Cardiac muscle cell (in vitro differentiated cells and primary cell): Measurements from ENCODE around the gene PARP1. TPM values are rescaled to one million over a fixed set of nuclear protein-coding genes. Genes with fewer than 3 reads are reported as not detected.
"Not testable (repeated sequence)": the region's sequence is repeated elsewhere in the genome, so short reads cannot be mapped to it uniquely, and the experiment has no call there.

Source experiments
- DNase-seq, 2 donors: peaks; one replicate each; pipeline versions ENCODE4 v3.0.0 to v3.0.0-alpha.2; 2010 to 2017; ENCODE audit warnings: low read depth in 1 of 2, low spot score in 1 of 2
- H3K27ac ChIP-seq: fragments of 200-600 bp; sonication (generic); 2 replicates; pipeline ENCODE4 v1.5.1; 2016
- H3K27me3 ChIP-seq: fragments of 200-600 bp; sonication (generic); 2 replicates; pipeline ENCODE4 v1.6.0; 2016; ENCODE audit warnings: control low read depth
- H3K36me3 ChIP-seq: fragments of 200-600 bp; sonication (generic); 2 replicates; pipeline ENCODE4 v1.5.1; 2016; ENCODE audit warnings: control low read depth
- H3K4me1 ChIP-seq: fragments of 200-600 bp; sonication (generic); 2 replicates; pipeline ENCODE4 v1.8.1; 2017; ENCODE audit warnings: low read depth, mild to moderate bottlenecking, mixed run types
- H3K4me3 ChIP-seq: fragments of 200-600 bp; sonication (generic); 2 replicates; pipeline ENCODE4 v1.5.1; 2016; ENCODE audit warnings: mild to moderate bottlenecking
- H3K9me3 ChIP-seq: fragments of 200-600 bp; sonication (generic); 2 replicates; pipeline ENCODE4 v1.5.1; 2017; ENCODE audit warnings: low read depth, mild to moderate bottlenecking, control low read depth
- polyA plus RNA-seq: library from polyadenylated mRNA; unstranded; fragments of >200 nt; fragmentation: Nextera tagmentation; extraction: Ambion mirVana; gene quantifications from 2 replicates; pipeline ENCODE4 v1.2.1, GENCODE V29; 2016
- total RNA-seq: library from RNA; depleted of rRNA; stranded (reverse); fragments of >200 nt; gene quantifications from 2 replicates; pipeline ENCODE4 v1.2.3, GENCODE V29; 2016
- TF ChIP-seq, protein P1 (sequence below): IDR thresholded peaks from 2 replicates; pipeline ENCODE4 v1.5.1; 2012; ENCODE audit warnings: low read depth, mild to moderate bottlenecking, low read length

Gene PARP1
- total and polyA plus RNA-seq, 2 experiments from 2014 or later, result 192 to 373 TPM

DNA sequence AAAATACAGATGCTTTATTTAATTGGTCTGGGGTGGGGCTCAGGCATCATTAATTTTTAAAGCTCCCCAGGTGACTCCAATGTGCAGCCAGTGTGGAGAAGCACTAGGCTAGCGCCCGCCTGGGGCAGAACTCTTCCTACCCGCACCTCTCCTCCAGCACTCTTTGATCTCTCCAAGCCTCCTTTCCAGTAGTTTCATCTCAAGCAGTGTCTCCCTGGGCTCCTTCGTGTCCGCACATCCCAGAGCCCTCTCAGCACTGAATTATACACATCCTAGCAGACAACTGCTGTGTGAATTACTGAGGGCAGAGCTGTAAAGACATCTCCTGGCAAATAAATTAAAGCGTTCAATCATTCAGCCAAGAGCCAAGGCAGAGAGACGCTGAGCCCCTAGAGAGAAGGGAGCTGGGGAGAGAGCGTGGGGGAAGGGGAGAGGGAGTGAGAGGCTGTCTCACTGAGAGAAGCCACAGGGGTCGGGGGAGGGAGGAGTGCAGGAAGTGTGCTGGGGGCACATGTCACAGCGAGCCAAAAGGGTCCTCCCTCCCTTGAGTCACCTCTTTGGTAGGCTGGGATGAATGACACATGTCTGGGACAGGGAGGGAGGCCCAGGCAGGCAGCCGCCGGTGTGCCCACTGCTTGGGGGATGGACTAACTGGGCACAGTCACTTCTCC, 21.0 kb upstream of the PARP1 start:
- no peak overlapping the region for H3K4me3 ChIP-seq
- H3K9me3 ChIP-seq, result no peaks in the 10 kb centered on the region
- no peaks in the 10 kb centered on the region for H3K27me3 ChIP-seq
- H3K27ac ChIP-seq, result no peak overlapping the region
- peaks cover 4% of the 10 kb centered on the region for H3K4me1 ChIP-seq
- no peaks in the 10 kb centered on the region for H3K36me3 ChIP-seq
- DNase-seq, result no peak
- TF ChIP-seq, protein P1, sequence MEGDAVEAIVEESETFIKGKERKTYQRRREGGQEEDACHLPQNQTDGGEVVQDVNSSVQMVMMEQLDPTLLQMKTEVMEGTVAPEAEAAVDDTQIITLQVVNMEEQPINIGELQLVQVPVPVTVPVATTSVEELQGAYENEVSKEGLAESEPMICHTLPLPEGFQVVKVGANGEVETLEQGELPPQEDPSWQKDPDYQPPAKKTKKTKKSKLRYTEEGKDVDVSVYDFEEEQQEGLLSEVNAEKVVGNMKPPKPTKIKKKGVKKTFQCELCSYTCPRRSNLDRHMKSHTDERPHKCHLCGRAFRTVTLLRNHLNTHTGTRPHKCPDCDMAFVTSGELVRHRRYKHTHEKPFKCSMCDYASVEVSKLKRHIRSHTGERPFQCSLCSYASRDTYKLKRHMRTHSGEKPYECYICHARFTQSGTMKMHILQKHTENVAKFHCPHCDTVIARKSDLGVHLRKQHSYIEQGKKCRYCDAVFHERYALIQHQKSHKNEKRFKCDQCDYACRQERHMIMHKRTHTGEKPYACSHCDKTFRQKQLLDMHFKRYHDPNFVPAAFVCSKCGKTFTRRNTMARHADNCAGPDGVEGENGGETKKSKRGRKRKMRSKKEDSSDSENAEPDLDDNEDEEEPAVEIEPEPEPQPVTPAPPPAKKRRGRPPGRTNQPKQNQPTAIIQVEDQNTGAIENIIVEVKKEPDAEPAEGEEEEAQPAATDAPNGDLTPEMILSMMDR, result no peak

DNA sequence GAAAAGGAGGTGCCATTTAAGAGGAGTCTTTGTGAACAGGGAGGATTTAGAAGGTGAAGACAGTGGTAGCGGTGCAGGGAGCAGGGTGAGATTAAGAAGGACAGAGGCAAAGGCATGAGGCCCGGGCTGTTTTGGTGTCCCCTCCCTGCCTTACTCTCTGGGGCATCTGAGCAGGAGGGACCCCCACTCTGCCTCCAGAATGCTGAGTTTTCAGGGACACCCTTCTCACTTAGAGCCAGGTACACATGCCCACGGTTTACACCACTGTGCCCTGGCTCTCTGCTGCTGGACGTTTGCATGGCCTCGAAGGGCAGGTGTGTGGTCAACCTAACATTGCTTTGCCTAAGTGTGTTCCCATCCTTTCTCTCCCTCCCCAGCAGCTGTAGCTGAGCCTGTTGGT, 20.5 kb upstream of the PARP1 start:
- DNase-seq, result no peak
- H3K9me3 ChIP-seq, result no peaks in the 10 kb centered on the region
- H3K36me3 ChIP-seq, result no peaks in the 10 kb centered on the region
- no peak overlapping the region for H3K4me3 ChIP-seq
- H3K27me3 ChIP-seq, result no peaks in the 10 kb centered on the region
- H3K4me1 ChIP-seq, result peaks cover 4% of the 10 kb centered on the region
- TF ChIP-seq, protein P1, result no peak
- H3K27ac ChIP-seq, result no peak overlapping the region

GRCh38 chr1:226427131-226427530, 19.2 kb upstream of the PARP1 start:
- H3K27ac ChIP-seq, result no peak overlapping the region
- no peak for DNase-seq
- no peaks in the 10 kb centered on the region for H3K9me3 ChIP-seq
- no peaks in the 10 kb centered on the region for H3K36me3 ChIP-seq
- no peaks in the 10 kb centered on the region for H3K27me3 ChIP-seq
- no peak overlapping the region for H3K4me3 ChIP-seq
- H3K4me1 ChIP-seq, result peaks cover 4% of the 10 kb centered on the region
- TF ChIP-seq, protein P1, result no peak

DNA sequence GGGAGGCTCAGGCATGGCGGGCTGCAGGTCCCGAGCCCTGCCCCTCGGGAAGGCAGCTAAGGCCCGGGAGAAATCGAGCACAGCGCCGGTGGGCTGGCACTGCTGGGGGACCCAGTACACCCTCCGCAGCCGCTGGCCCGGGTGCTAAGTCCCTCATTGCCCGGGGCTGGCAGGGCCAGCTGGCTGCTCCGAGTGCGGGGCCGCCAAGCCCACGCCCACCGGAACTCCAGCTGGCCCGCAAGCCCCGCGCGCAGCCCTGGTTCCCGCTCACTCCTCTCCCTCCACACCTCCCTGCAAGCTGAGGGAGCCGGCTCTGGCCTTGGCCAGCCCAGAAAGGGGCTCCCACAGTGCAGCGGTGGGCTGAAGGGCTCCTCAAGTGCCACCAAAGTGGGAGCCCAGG, 18.5 kb upstream of the PARP1 start:
- H3K27me3 ChIP-seq, DNase-seq, H3K36me3 ChIP-seq, H3K4me3 ChIP-seq, H3K27ac ChIP-seq, H3K4me1 ChIP-seq, H3K9me3 ChIP-seq: not testable (repeated sequence)

GRCh38 chr1:226425431-226426031, 17.6 kb upstream of the PARP1 start:
- H3K9me3 ChIP-seq, result no peaks in the 10 kb centered on the region
- H3K4me3 ChIP-seq, result no peak overlapping the region
- H3K27me3 ChIP-seq, result no peaks in the 10 kb centered on the region
- DNase-seq, result no peak
- H3K36me3 ChIP-seq, result no peaks in the 10 kb centered on the region
- H3K27ac ChIP-seq, result no peak overlapping the region
- peaks cover 4% of the 10 kb centered on the region for H3K4me1 ChIP-seq
- TF ChIP-seq, protein P1, result no peak

DNA sequence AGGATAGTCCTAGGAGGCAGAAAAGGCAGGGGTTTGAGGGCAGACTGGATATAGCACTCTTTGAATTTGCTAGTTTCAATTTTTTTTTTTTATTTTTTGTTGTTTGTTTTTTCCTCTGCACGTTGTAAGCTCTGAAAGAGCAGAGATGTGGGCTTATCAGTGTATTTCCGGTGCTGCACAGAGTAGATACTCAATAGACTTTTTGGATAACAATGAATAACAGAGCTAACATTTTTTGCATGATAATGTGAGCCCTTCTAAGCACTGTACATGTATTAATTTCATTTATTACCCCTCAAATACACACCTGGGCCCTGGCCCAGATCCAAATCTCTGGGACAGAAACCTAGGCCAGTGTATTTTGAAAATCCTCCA, 17.1 kb upstream of the PARP1 start:
- TF ChIP-seq, protein P1, result no peak
- Histone ChIP-seq H3K4me3 (no peak overlapping the region), H3K36me3 (no peaks in the 10 kb centered on the region), H3K27ac (no peak overlapping the region), H3K4me1 (peaks cover 4% of the 10 kb centered on the region), H3K9me3 (no peaks in the 10 kb centered on the region), H3K27me3 (no peaks in the 10 kb centered on the region)
- no peak for DNase-seq
